Measurements from ENCODE around the gene THAP7. TPM values are rescaled to one million over a fixed set of nuclear protein-coding genes. Genes with fewer than 3 reads are reported as not detected.

The THAP7 gene
- total and polyA plus RNA-seq, 9 of the 15 experiments (the other 6 are each of a cell fraction or from before 2014, with no cell fraction given): 7.9 to 263 (median 84.1) TPM

DNA sequence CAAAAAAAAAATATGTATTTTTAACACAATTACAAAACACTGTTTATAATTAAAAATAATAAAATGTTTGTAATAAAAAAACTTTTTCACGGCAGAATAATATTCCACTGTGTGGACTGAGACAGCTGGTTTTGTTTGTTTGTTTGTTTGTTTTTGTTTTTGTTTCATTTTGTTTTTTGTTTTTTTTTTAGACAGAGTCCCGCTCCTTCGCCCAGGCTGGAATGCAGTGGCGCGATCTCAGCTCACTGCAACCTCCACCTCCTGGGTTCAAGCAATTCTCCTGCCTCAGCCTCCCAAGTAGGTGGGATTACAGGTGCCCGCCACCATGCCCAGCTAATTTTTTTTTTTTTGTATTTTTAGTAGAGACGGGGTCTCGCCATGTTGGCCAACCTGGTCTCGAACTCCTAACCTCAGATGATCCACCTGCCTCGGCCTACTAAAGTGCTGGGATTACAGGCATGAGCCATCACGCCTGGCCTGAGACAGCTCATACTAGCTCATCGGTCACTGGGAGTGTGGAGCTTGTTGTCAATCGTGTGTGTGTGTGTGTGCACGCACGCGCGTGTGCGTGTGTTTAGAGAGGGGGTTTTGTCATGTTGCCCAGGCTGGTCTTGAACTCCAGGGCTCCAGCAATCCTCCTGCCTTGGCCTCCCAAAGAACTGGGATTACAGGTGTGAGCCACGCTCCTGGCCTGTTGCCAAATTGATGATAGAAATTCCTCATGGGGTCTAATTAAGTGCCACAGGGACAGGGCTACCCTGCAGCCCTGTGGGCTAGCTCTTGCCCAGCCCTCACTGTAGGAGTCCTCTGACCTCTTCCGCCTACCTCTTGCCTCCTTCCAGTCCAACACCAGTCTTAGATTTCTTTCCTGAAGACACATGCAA lies 42.1 kb downstream of the THAP7 start (continued):
- TF ChIP-seq BRCA1 (IDR thresholded peaks at IDR 0.05): no peak
- peak; percentile 63; the same call in 1 of the 2 replicates for TF ChIP-seq BRCA1 (CRISPR knock-in tag; IDR thresholded peaks at IDR 0.05)
- peak; percentile 43; the same call in 1 of the 2 replicates for TF ChIP-seq OTX1 (CRISPR knock-in tag; IDR thresholded peaks at IDR 0.05)
- TF ChIP-seq NFIC (IDR thresholded peaks at IDR 0.05): peak; percentile 99
- no peak for TF ChIP-seq FOS (IDR thresholded peaks at IDR 0.05; ENCODE audit: extremely low read depth, insufficient read length)
- TF ChIP-seq, protein P1, sequence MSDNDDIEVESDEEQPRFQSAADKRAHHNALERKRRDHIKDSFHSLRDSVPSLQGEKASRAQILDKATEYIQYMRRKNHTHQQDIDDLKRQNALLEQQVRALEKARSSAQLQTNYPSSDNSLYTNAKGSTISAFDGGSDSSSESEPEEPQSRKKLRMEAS (CRISPR knock-in tag; IDR thresholded peaks at IDR 0.05): no peak; the same call in 1 of the 2 replicates
- no peak for TF ChIP-seq HMG20B (CRISPR knock-in tag; IDR thresholded peaks at IDR 0.05)
- TF ChIP-seq ZNF79 (CRISPR knock-in tag; IDR thresholded peaks at IDR 0.05; ENCODE audit: low read depth): no peak
- peak; percentile 92 for TF ChIP-seq RBM25 (IDR thresholded peaks at IDR 0.05; ENCODE audit: low read depth, low read length, severe bottlenecking)
- TF ChIP-seq IRF2 (CRISPR knock-in tag; IDR thresholded peaks at IDR 0.05): 0 out of 2 replicates have a peak, but pooled peaks have one; percentile 26
- TF ChIP-seq, protein P2, sequence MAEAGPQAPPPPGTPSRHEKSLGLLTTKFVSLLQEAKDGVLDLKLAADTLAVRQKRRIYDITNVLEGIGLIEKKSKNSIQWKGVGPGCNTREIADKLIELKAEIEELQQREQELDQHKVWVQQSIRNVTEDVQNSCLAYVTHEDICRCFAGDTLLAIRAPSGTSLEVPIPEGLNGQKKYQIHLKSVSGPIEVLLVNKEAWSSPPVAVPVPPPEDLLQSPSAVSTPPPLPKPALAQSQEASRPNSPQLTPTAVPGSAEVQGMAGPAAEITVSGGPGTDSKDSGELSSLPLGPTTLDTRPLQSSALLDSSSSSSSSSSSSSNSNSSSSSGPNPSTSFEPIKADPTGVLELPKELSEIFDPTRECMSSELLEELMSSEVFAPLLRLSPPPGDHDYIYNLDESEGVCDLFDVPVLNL (CRISPR knock-in tag; IDR thresholded peaks at IDR 0.05; ENCODE audit: low read depth): no peak
- TF ChIP-seq, protein P3, sequence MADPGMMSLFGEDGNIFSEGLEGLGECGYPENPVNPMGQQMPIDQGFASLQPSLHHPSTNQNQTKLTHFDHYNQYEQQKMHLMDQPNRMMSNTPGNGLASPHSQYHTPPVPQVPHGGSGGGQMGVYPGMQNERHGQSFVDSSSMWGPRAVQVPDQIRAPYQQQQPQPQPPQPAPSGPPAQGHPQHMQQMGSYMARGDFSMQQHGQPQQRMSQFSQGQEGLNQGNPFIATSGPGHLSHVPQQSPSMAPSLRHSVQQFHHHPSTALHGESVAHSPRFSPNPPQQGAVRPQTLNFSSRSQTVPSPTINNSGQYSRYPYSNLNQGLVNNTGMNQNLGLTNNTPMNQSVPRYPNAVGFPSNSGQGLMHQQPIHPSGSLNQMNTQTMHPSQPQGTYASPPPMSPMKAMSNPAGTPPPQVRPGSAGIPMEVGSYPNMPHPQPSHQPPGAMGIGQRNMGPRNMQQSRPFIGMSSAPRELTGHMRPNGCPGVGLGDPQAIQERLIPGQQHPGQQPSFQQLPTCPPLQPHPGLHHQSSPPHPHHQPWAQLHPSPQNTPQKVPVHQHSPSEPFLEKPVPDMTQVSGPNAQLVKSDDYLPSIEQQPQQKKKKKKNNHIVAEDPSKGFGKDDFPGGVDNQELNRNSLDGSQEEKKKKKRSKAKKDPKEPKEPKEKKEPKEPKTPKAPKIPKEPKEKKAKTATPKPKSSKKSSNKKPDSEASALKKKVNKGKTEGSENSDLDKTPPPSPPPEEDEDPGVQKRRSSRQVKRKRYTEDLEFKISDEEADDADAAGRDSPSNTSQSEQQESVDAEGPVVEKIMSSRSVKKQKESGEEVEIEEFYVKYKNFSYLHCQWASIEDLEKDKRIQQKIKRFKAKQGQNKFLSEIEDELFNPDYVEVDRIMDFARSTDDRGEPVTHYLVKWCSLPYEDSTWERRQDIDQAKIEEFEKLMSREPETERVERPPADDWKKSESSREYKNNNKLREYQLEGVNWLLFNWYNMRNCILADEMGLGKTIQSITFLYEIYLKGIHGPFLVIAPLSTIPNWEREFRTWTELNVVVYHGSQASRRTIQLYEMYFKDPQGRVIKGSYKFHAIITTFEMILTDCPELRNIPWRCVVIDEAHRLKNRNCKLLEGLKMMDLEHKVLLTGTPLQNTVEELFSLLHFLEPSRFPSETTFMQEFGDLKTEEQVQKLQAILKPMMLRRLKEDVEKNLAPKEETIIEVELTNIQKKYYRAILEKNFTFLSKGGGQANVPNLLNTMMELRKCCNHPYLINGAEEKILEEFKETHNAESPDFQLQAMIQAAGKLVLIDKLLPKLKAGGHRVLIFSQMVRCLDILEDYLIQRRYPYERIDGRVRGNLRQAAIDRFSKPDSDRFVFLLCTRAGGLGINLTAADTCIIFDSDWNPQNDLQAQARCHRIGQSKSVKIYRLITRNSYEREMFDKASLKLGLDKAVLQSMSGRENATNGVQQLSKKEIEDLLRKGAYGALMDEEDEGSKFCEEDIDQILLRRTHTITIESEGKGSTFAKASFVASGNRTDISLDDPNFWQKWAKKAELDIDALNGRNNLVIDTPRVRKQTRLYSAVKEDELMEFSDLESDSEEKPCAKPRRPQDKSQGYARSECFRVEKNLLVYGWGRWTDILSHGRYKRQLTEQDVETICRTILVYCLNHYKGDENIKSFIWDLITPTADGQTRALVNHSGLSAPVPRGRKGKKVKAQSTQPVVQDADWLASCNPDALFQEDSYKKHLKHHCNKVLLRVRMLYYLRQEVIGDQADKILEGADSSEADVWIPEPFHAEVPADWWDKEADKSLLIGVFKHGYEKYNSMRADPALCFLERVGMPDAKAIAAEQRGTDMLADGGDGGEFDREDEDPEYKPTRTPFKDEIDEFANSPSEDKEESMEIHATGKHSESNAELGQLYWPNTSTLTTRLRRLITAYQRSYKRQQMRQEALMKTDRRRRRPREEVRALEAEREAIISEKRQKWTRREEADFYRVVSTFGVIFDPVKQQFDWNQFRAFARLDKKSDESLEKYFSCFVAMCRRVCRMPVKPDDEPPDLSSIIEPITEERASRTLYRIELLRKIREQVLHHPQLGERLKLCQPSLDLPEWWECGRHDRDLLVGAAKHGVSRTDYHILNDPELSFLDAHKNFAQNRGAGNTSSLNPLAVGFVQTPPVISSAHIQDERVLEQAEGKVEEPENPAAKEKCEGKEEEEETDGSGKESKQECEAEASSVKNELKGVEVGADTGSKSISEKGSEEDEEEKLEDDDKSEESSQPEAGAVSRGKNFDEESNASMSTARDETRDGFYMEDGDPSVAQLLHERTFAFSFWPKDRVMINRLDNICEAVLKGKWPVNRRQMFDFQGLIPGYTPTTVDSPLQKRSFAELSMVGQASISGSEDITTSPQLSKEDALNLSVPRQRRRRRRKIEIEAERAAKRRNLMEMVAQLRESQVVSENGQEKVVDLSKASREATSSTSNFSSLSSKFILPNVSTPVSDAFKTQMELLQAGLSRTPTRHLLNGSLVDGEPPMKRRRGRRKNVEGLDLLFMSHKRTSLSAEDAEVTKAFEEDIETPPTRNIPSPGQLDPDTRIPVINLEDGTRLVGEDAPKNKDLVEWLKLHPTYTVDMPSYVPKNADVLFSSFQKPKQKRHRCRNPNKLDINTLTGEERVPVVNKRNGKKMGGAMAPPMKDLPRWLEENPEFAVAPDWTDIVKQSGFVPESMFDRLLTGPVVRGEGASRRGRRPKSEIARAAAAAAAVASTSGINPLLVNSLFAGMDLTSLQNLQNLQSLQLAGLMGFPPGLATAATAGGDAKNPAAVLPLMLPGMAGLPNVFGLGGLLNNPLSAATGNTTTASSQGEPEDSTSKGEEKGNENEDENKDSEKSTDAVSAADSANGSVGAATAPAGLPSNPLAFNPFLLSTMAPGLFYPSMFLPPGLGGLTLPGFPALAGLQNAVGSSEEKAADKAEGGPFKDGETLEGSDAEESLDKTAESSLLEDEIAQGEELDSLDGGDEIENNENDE (IDR thresholded peaks at IDR 0.05; ENCODE audit: low read depth, low read length): no peak
- no peak for TF ChIP-seq NCOA6 (IDR thresholded peaks at IDR 0.05)
- no peak for TF ChIP-seq ZNF561 (CRISPR knock-in tag; conservative IDR thresholded peaks at IDR 0.05)
- no peak for TF ChIP-seq NCOR1 (IDR thresholded peaks at IDR 0.05)
- TF ChIP-seq SMARCA5 (IDR thresholded peaks at IDR 0.05): peak; percentile 54; the same call in 1 of the 2 replicates
- TF ChIP-seq ERF (CRISPR knock-in tag; IDR thresholded peaks at IDR 0.05): no peak
